22Rv1 (cell line): ENCODE measurements around the gene FHIT.

ENCODE experiments used
- H3K27ac ChIP-seq: fragments of 450-650 bp; 2 replicates; pipeline ENCODE4 v1.5.1; 2017
- CTCF ChIP-seq: fragments of 450-650 bp; IDR thresholded peaks from 2 replicates; pipeline ENCODE4 v1.5.1; 2017; ENCODE audit warnings: mild to moderate bottlenecking
- ZFX ChIP-seq: fragments of 450-650 bp; IDR thresholded peaks from 2 replicates; pipeline ENCODE4 v1.6.1; 2017; ENCODE audit warnings: antibody characterized with exemption, borderline replicate concordance

Gene FHIT

GRCh38 chr3:59885899-59886400 lies 1365.3 kb downstream of the FHIT start:
- no peak overlapping the region for H3K27ac ChIP-seq
- TF ChIP-seq CTCF (no peak), ZFX (no peak)

- TF ChIP-seq CTCF: no peak
- no peak for TF ChIP-seq ZFX
- H3K27ac ChIP-seq: no peak overlapping the region
Measured at GRCh38 chr3:59885101-59885500, 1366.2 kb downstream of the FHIT start.

- H3K27ac ChIP-seq: no peak overlapping the region
- TF ChIP-seq CTCF: no peak
Measured at GRCh38 chr3:59884409-59884808, 1366.8 kb downstream of the FHIT start.

GRCh38 chr3:59882746-59883145 lies 1368.5 kb downstream of the FHIT start:
- no peak for TF ChIP-seq ZFX
- no peak for TF ChIP-seq CTCF
- no peak overlapping the region for H3K27ac ChIP-seq

GRCh38 chr3:59880717-59881116 lies 1370.5 kb downstream of the FHIT start:
- TF ChIP-seq ZFX: no peak
- no peak for TF ChIP-seq CTCF
- H3K27ac ChIP-seq: no peak overlapping the region

- no peak for TF ChIP-seq CTCF
- no peak for TF ChIP-seq ZFX
- H3K27ac ChIP-seq: no peak overlapping the region
Measured at GRCh38 chr3:59879031-59879581, 1372.1 kb downstream of the FHIT start.

GRCh38 chr3:59878038-59878427 lies 1373.2 kb downstream of the FHIT start:
- TF ChIP-seq ZFX: no peak
- TF ChIP-seq CTCF: no peak
- no peak overlapping the region for H3K27ac ChIP-seq
